ENCODE measurements around the gene TAOK3.

TAOK3 gene

DNA sequence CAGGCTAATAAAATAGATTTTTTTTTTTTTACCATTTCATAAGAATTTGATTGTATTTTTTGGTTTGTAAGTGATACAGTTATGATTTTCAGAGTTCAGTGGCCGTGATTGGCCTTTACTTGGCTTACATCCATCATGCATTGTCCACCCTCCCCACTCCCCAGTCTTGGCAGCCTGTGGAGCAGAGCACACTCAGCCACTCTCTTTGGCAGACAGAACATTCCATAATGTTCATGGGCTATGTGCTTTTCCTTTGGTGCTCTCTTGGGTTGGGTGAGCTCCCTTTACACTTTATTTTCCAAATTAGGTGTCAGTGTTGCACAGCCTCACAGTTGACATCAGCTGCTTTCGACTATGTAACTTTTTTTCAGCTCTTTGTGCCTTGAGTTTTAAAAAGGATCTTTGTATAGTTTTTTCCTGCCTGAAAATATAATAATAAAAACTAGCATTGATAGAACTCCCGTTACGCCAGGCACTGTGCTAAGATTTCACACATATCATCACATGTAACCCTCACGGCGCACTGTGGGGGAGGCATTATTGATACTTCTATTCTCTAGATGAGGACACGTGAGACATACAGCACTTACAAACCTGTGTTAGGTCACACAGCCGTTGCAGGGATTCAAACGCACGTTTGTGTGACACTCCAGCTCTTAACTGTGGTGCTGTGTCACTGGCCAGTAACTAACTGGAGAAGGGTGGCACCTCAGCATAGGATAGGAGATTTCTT is 25.2 kb upstream of the TAOK3 start:
- TF ChIP-seq EZH2phosphoT487 (IDR thresholded peaks at IDR 0.05; ENCODE audit: low read length), result no peak
- TF ChIP-seq CTCF (IDR thresholded peaks at IDR 0.05; ENCODE audit: low read length), result no peak
- TF ChIP-seq EZH2 (optimal IDR thresholded peaks at IDR 0.05; ENCODE audit: low read depth, low read length), result no peak
- Histone ChIP-seq H3K4me1 (ENCODE audit: low read length) (no peaks in the 10 kb centered on the region), H3K79me2 (ENCODE audit: low read length) (no peaks in the 10 kb centered on the region), H3K4me2 (ENCODE audit: low read depth, low read length) (no peak overlapping the region), H3K36me3 (replicated peaks; ENCODE audit: insufficient read depth, low read length) (no peaks in the 10 kb centered on the region), H3K27me3 (replicated peaks; ENCODE audit: insufficient read depth, low read length) (no peaks in the 10 kb centered on the region), H3F3A (ENCODE audit: insufficient read depth, low read length) (no peaks in the 10 kb centered on the region), H3K9ac (ENCODE audit: low read length) (no peak overlapping the region), H3K9me3 (replicated peaks; ENCODE audit: insufficient read depth, low read length) (no peaks in the 10 kb centered on the region), H3K9me2 (replicated peaks; ENCODE audit: insufficient read depth, low read length) (no peaks in the 10 kb centered on the region), H3K4me3 (ENCODE audit: low read length) (no peak overlapping the region), H4K20me1 (ENCODE audit: insufficient read depth, low read length) (no peaks in the 10 kb centered on the region), H3K27ac (ENCODE audit: low read length) (no peak overlapping the region), H2AFZ (ENCODE audit: low read length) (no peak overlapping the region)
- DNase-seq, result no peak

GRCh38 chr12:118391836-118392235 is 19.1 kb upstream of the TAOK3 start:
- H3K9me3 ChIP-seq (replicated peaks; ENCODE audit: insufficient read depth, low read length), result no peaks in the 10 kb centered on the region
- H3K9me2 ChIP-seq (replicated peaks; ENCODE audit: insufficient read depth, low read length), result no peaks in the 10 kb centered on the region
- no peak overlapping the region for H3K9ac ChIP-seq (ENCODE audit: low read length)
- H3K27ac ChIP-seq (ENCODE audit: low read length), result no peak overlapping the region
- H3K36me3 ChIP-seq (replicated peaks; ENCODE audit: insufficient read depth, low read length), result no peaks in the 10 kb centered on the region
- H3K27me3 ChIP-seq (replicated peaks; ENCODE audit: insufficient read depth, low read length), result no peaks in the 10 kb centered on the region
- DNase-seq, result no peak
- H2AFZ ChIP-seq (ENCODE audit: low read length), result no peak overlapping the region
- no peak overlapping the region for H3K4me2 ChIP-seq (ENCODE audit: low read depth, low read length)
- H4K20me1 ChIP-seq (ENCODE audit: insufficient read depth, low read length), result no peaks in the 10 kb centered on the region
- H3F3A ChIP-seq (ENCODE audit: insufficient read depth, low read length), result no peaks in the 10 kb centered on the region
- no peak overlapping the region for H3K4me3 ChIP-seq (ENCODE audit: low read length)
- H3K79me2 ChIP-seq (ENCODE audit: low read length), result no peaks in the 10 kb centered on the region
- no peak for TF ChIP-seq CTCF (IDR thresholded peaks at IDR 0.05; ENCODE audit: low read length)
- no peak for TF ChIP-seq EZH2 (optimal IDR thresholded peaks at IDR 0.05; ENCODE audit: low read depth, low read length)
- TF ChIP-seq EZH2phosphoT487 (IDR thresholded peaks at IDR 0.05; ENCODE audit: low read length), result no peak
- no peaks in the 10 kb centered on the region for H3K4me1 ChIP-seq (ENCODE audit: low read length)

DNA sequence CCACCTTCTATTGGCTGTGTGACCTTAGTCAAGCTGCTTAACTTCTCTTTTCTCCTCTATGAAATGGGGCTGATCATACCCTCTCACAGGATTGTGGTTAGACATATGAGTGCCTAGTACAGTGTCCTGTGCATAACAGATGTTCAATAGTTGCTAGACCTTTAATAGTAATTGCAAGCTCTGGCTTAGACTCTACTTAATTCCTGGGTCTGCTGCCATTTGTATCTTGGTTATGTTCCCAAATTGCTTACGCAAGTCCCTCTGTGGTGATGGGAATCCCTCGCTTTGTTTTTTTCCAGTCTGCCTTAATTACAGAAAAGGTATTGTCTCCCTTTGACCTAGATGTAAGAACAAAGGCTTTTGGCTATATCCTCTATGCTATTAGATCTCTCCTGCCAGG is 18.7 kb upstream of the TAOK3 start:
- TF ChIP-seq EZH2 (optimal IDR thresholded peaks at IDR 0.05; ENCODE audit: low read depth, low read length) (no peak), EZH2phosphoT487 (IDR thresholded peaks at IDR 0.05; ENCODE audit: low read length) (no peak), CTCF (IDR thresholded peaks at IDR 0.05; ENCODE audit: low read length) (no peak)
- H3K9me2 ChIP-seq (replicated peaks; ENCODE audit: insufficient read depth, low read length), result no peaks in the 10 kb centered on the region
- H3K9ac ChIP-seq (ENCODE audit: low read length), result no peak overlapping the region
- no peak overlapping the region for H3K4me2 ChIP-seq (ENCODE audit: low read depth, low read length)
- H3K36me3 ChIP-seq (replicated peaks; ENCODE audit: insufficient read depth, low read length), result no peaks in the 10 kb centered on the region
- H3K79me2 ChIP-seq (ENCODE audit: low read length), result no peaks in the 10 kb centered on the region
- H3K9me3 ChIP-seq (replicated peaks; ENCODE audit: insufficient read depth, low read length), result no peaks in the 10 kb centered on the region
- H2AFZ ChIP-seq (ENCODE audit: low read length), result no peak overlapping the region
- H3K4me1 ChIP-seq (ENCODE audit: low read length), result no peaks in the 10 kb centered on the region
- DNase-seq, result no peak
- H3F3A ChIP-seq (ENCODE audit: insufficient read depth, low read length), result no peaks in the 10 kb centered on the region
- no peak overlapping the region for H3K27ac ChIP-seq (ENCODE audit: low read length)
- H4K20me1 ChIP-seq (ENCODE audit: insufficient read depth, low read length), result no peaks in the 10 kb centered on the region
- H3K4me3 ChIP-seq (ENCODE audit: low read length), result no peak overlapping the region
- H3K27me3 ChIP-seq (replicated peaks; ENCODE audit: insufficient read depth, low read length), result no peaks in the 10 kb centered on the region
